ENCODE measurements around the gene RTN1. TPM values are rescaled to one million over a fixed set of nuclear protein-coding genes. Genes with fewer than 3 reads are reported as not detected.
A peak's percentile ranks its signal among the peaks of the same experiment; 100 is the strongest.

The RTN1 gene, protein sequence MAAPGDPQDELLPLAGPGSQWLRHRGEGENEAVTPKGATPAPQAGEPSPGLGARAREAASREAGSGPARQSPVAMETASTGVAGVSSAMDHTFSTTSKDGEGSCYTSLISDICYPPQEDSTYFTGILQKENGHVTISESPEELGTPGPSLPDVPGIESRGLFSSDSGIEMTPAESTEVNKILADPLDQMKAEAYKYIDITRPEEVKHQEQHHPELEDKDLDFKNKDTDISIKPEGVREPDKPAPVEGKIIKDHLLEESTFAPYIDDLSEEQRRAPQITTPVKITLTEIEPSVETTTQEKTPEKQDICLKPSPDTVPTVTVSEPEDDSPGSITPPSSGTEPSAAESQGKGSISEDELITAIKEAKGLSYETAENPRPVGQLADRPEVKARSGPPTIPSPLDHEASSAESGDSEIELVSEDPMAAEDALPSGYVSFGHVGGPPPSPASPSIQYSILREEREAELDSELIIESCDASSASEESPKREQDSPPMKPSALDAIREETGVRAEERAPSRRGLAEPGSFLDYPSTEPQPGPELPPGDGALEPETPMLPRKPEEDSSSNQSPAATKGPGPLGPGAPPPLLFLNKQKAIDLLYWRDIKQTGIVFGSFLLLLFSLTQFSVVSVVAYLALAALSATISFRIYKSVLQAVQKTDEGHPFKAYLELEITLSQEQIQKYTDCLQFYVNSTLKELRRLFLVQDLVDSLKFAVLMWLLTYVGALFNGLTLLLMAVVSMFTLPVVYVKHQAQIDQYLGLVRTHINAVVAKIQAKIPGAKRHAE
- 0.80 TPM for total RNA-seq
- long read RNA-seq, partial matches to known transcripts, result 0 of 1 reads
- long read RNA-seq, other reads (novel, unspliced or antisense), result 0 of 1 reads

DNA sequence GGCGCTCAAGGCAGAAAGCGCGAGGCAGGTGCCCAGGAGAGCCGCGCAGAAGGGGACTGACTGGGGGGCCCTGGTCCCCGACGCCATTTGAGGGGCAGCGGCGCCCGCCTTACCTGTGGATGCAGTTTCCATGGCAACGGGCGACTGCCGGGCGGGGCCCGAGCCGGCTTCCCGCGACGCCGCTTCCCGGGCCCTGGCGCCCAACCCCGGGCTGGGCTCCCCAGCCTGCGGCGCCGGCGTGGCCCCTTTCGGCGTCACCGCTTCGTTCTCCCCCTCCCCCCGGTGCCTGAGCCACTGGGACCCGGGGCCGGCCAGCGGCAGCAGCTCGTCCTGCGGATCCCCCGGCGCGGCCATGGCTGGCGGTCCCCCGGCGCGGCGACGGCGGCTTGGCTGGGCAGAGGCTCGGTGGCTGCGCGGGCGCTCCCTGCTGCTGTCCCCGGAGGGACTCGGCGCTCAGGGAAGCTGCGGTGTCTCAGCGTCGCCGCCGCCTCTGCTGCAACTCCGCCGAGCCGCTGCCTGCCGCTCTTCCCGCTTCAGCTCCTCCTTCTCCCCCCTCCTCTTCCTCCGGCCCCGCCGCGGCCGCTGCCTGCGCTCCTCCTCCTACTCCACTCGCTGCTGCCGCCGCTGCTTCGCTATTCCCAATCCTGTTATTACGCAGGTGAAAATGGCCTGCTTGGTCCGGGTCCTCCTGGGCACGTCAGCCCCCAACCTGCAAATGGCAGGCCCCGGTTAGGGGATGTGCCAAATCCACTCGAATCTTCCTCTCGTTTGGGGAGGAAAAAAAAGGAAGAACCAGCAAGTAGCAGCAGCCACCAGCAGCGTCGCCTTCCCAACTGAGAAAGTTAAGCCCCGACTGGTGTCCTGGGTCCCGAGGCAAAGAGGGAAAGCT, at the start of gene RTN1:
Gene RTN1 (minus strand): TSS at position 500 of the 889 bp plus-strand sequence. CDS start 146 bp downstream, at position 354.
- TF ChIP-seq, protein P1, sequence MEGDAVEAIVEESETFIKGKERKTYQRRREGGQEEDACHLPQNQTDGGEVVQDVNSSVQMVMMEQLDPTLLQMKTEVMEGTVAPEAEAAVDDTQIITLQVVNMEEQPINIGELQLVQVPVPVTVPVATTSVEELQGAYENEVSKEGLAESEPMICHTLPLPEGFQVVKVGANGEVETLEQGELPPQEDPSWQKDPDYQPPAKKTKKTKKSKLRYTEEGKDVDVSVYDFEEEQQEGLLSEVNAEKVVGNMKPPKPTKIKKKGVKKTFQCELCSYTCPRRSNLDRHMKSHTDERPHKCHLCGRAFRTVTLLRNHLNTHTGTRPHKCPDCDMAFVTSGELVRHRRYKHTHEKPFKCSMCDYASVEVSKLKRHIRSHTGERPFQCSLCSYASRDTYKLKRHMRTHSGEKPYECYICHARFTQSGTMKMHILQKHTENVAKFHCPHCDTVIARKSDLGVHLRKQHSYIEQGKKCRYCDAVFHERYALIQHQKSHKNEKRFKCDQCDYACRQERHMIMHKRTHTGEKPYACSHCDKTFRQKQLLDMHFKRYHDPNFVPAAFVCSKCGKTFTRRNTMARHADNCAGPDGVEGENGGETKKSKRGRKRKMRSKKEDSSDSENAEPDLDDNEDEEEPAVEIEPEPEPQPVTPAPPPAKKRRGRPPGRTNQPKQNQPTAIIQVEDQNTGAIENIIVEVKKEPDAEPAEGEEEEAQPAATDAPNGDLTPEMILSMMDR (IDR thresholded peaks at IDR 0.05; ENCODE audit: borderline replicate concordance), result no peak
- peak; percentile 51 for DNase-seq
- peaks cover 18% of the 10 kb centered on the region for H3K4me1 ChIP-seq
- peaks cover 86% of the 10 kb centered on the region for H3K27me3 ChIP-seq (ENCODE audit: low read depth)
- H3K27ac ChIP-seq (replicated peaks), result peak within 1 kb of the TSS; percentile 22
- peaks cover 4% of the 10 kb centered on the region for H3K9me3 ChIP-seq (replicated peaks)
- H3K4me3 ChIP-seq, result peak within 1 kb of the TSS; percentile 72
- intact Hi-C loops (cut with micrococcal nuclease), result no loop called here
- H3K36me3 ChIP-seq, result no peaks in the 10 kb centered on the region

DNA sequence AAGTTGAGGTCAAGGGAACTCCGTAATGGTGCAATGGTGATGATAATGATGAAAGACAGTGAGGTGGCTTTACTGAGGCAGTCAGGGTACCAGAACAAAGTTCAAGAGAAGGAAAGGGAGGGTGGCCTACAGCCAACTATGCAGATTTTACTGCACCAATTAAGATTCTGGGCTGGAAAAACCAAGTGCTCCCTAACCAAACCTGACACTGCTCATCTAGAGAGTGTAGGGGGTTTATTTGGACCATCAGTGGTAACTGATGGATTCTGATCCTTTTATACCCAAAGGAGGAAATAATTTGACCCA, 49.8 kb upstream of the RTN1 start:
- Histone ChIP-seq H3K4me3 (no peak overlapping the region), H3K36me3 (no peaks in the 10 kb centered on the region), H3K4me1 (peaks cover 13% of the 10 kb centered on the region), H3K27ac (replicated peaks) (no peak overlapping the region), H3K9me3 (replicated peaks) (no peaks in the 10 kb centered on the region), H3K27me3 (ENCODE audit: low read depth) (peaks cover 57% of the 10 kb centered on the region)
- intact Hi-C loops (cut with micrococcal nuclease), result no loop called here
- DNase-seq, result no peak
- TF ChIP-seq, protein P1 (IDR thresholded peaks at IDR 0.05; ENCODE audit: borderline replicate concordance), result no peak

DNA sequence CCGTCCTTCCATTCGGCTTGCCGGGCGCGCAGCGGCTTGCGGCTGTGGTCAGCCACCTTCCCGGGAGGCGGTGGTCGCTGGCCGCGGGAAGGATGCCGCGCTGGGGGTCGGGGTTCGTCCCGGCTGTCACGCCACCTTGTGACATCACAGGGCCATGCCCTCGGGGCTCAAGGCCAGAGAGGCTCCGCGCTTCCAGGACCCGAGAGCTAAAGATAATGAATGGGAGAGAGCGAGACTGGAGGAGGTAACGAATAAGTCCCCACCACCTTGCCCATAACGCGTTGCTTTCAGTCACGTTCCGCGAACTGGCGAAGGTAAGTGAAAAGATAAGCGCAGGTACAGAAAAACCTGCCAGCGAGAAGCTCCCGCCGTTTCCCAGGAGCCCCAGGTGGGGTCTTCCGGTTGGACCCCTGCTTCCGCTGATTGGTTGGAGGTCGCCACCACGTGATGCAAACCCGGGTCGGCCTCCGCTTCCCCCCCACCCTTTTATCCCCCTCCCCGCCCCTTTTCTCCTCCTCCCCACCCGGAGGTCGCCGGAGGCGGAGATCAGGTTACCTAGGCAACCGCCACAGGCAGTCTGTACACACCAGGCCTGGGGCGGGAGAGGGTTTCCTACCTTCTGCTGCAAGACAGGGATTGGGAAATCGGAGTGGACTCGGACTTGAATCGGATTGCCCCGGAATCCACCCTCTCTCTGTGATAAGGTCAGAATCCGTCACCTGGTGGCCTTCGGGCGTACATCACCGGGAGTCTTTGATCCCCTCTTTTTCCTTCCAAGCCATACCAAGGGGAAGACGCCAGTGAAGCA, 49.2 kb upstream of the RTN1 start, which contains the start of gene LRRC9:
Gene LRRC9 (plus strand): TSS at position 575 of the 808 bp plus-strand sequence.
- intact Hi-C loops (cut with micrococcal nuclease), result no loop called here
- TF ChIP-seq, protein P1 (IDR thresholded peaks at IDR 0.05; ENCODE audit: borderline replicate concordance), result no peak
- DNase-seq, result peak; percentile 12
- Histone ChIP-seq H3K27ac (replicated peaks) (no peak within 1 kb of the TSS), H3K27me3 (ENCODE audit: low read depth) (peaks cover 63% of the 10 kb centered on the region), H3K36me3 (no peaks in the 10 kb centered on the region), H3K4me1 (peaks cover 13% of the 10 kb centered on the region), H3K4me3 (peak within 1 kb of the TSS; percentile 64), H3K9me3 (replicated peaks) (no peaks in the 10 kb centered on the region)

DNA sequence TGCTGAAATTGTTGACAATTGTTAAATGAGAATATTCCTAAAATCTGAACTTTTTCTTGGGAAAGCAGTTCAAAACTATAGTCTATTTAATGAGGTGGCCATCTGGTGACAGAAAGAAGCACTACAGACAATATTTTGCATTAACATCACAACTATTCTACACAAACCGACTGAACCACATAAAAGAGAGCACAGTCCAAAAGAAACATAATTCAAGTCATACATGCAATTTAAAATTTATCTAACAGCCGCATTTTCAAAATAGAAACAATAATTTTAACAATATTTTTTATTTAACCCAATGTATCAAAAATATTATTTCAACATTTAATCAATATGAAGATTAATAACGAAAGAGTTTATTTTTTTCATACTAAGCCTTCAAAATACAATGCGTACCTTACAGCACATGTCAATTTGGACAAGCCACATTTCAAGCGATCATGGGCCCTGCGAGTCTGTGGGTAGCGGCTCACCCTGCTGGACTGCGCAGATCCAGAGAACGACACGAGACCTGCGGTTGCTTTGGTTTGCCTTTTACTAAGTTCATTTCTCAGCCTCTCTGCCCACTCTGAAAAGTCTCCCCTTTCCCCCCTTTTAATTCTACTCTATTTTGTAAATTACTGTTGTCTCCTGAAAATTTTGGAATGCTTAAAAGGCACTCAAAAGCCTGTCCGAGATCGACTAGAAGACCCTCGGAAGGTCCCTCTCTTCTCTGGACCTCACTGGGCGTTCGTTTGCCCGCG, 48.4 kb upstream of the RTN1 start:
- Histone ChIP-seq H3K4me3 (peak overlapping the region; percentile 64), H3K36me3 (no peaks in the 10 kb centered on the region), H3K27ac (replicated peaks) (no peak overlapping the region), H3K4me1 (peaks cover 13% of the 10 kb centered on the region), H3K27me3 (ENCODE audit: low read depth) (peaks cover 66% of the 10 kb centered on the region), H3K9me3 (replicated peaks) (no peaks in the 10 kb centered on the region)
- intact Hi-C loops (cut with micrococcal nuclease), result no loop called here
- DNase-seq, result no peak
- TF ChIP-seq, protein P1 (IDR thresholded peaks at IDR 0.05; ENCODE audit: borderline replicate concordance), result peak; percentile 50

Measured in left ventricle myocardium inferior (tissue), 1 donor.